ENCODE data around the gene SPACA9.

DNA sequence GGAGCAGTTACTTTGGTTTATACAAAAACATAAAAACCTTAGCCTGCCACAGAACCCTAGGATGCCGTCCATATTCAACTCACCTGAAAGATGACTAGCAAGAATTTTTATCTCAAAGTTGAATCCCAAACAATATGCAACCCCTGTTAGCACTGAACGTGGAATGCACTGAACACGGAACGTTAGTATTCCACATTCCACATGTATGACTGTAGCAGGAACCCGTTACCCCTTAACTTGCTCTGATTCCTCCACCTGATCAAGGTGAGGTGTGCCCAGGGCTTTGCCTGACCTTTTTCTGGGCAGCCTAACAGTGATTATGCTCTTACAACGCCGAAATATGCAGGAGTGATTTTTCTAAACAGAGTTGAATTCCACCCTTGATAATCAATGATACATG lies 44.4 kb upstream of the SPACA9 start:
- TF ChIP-seq GATA2 (IDR thresholded peaks at IDR 0.05; ENCODE audit: low read depth, low read length) (no peak), GATA3 (IDR thresholded peaks at IDR 0.05; ENCODE audit: low read depth, low read length) (no peak)
